Muscle layer of duodenum (tissue), 2 donors: ENCODE data around the gene OR8D2.

Source experiments
- H3K27ac ChIP-seq: one replicate; pipeline ENCODE4 v1.7.0; 2013; ENCODE audit warnings: mild to moderate bottlenecking, low read length
- H3K27me3 ChIP-seq: one replicate; pipeline ENCODE4 v1.7.0; 2013; ENCODE audit warnings: low read depth, mild to moderate bottlenecking, control low read depth, low read length
- H3K36me3 ChIP-seq, 2 donors: one replicate each; pipeline ENCODE4 v1.7.0; 2013; ENCODE audit warnings: low read length in 2 of 2, control low read depth in 1 of 2, mild to moderate bottlenecking in 1 of 2; ENCODE audit not compliant: insufficient read depth in 2 of 2, control insufficient read depth in 1 of 2
- H3K4me1 ChIP-seq, 2 donors: one replicate each; pipeline ENCODE4 v1.7.0; 2013; ENCODE audit warnings: low read length in 2 of 2, mild to moderate bottlenecking in 2 of 2, control low read depth in 1 of 2, moderate library complexity in 1 of 2; ENCODE audit not compliant: insufficient read depth in 2 of 2, control insufficient read depth in 1 of 2
- H3K4me3 ChIP-seq, 2 donors: one replicate each; pipeline ENCODE4 v1.7.0; 2013; ENCODE audit warnings: low read length in 2 of 2, low read depth in 1 of 2, mild to moderate bottlenecking in 1 of 2
- H3K9me3 ChIP-seq, 2 donors: one replicate each; pipeline ENCODE4 v1.7.0; 2013; ENCODE audit warnings: low read length in 2 of 2, control low read depth in 1 of 2, mild to moderate bottlenecking in 1 of 2; ENCODE audit not compliant: control insufficient read depth in 1 of 2
- donor health status: healthy.

Gene OR8D2

DNA sequence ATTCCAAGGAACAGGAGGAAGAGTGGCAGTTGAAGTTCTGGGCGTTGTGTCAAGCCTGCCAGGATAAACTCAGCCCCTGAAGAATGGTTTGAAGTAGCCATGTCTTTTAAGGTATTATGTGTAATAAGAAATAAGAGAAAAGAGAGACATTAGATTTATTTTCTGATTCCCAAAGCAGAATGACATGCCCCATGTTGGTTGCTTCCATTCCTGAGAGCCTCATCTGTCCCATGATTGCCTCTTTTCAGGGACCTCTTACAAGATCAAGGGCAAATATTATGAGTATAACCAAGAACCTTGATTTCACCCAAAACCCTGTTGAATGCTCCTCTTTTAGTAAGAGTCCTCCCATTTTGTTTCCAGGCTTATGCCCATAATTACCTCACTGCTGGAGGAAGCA is at the start of gene OR8D2:
Gene OR8D2, minus strand, starts transcription at position 101 of the 400 bp plus-strand sequence. Its CDS starts 0 bp downstream, at position 101.
- no peaks in the 10 kb centered on the region for H3K9me3 ChIP-seq
- H3K36me3 ChIP-seq: no peaks in the 10 kb centered on the region
- H3K27ac ChIP-seq: no peak within 1 kb of the TSS
- H3K4me3 ChIP-seq: no peak within 1 kb of the TSS
- H3K4me1 ChIP-seq: no peaks in the 10 kb centered on the region
- no peaks in the 10 kb centered on the region for H3K27me3 ChIP-seq

GRCh38 chr11:124359566-124359965 is 39.6 kb upstream of the OR8D2 start:
- H3K9me3 ChIP-seq: no peaks in the 10 kb centered on the region
- H3K27me3 ChIP-seq: no peaks in the 10 kb centered on the region
- H3K27ac ChIP-seq: no peak overlapping the region
- H3K4me3 ChIP-seq: no peak overlapping the region
- no peaks in the 10 kb centered on the region for H3K36me3 ChIP-seq
- no peaks in the 10 kb centered on the region for H3K4me1 ChIP-seq

DNA sequence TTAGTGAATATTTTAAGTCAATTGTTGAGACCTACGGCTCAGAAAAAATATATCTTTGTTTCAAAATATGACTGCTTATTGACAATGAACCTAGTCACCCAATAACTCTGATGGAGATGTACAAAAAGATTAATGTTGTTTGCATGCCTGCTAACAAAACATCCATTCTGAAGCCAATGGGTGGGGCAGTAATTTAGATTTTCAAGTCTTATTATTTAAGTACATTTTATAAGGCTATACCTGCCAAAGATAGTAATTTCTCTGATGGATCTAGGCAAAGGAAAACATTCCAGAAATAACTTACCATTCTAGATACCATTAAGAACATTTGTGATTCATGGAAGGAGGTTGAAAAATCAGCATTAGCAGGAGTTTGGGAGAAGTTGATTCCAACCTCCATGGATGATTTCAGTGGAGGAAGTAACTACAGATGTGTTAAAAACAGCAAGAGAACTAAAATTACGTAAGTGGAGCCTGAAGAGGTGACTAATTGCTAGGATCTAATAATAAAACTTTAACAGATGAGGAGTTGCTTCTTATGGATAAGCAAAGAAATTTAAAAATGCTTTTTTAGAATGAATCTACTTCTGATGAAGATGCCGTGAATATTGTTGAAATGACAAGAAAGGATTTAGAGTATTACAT is 26.4 kb upstream of the OR8D2 start:
- no peak overlapping the region for H3K4me3 ChIP-seq
- no peaks in the 10 kb centered on the region for H3K27me3 ChIP-seq
- H3K36me3 ChIP-seq: no peaks in the 10 kb centered on the region
- H3K4me1 ChIP-seq: no peaks in the 10 kb centered on the region
- H3K27ac ChIP-seq: no peak overlapping the region
- H3K9me3 ChIP-seq: peaks cover 0 to 11% of the 10 kb centered on the region in 2 donors

DNA sequence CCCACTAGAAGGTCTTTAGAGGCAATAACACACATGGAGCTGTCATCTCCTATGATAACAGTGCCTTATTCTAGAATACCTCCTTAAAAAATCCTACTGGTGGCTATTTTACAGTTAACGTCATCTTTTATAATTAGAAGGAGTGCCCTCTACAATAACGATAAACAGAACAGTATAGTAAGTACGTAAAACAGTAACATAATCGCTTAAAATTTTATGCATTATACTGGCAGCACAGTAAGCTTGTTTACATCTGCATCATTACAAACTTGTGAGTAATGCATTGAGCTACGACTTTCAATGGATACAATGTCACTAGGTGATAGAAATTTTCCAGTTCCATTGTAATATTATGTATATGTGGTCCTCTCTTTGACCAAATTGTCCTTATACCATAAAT is 24.3 kb upstream of the OR8D2 start:
- no peaks in the 10 kb centered on the region for H3K4me1 ChIP-seq
- H3K36me3 ChIP-seq: no peaks in the 10 kb centered on the region
- H3K27me3 ChIP-seq: no peaks in the 10 kb centered on the region
- no peak overlapping the region for H3K27ac ChIP-seq
- no peak overlapping the region for H3K4me3 ChIP-seq
- peaks cover 0 to 2% of the 10 kb centered on the region in 2 donors for H3K9me3 ChIP-seq

GRCh38 chr11:124340142-124340447 is 20.1 kb upstream of the OR8D2 start:
- no peak overlapping the region for H3K4me3 ChIP-seq
- H3K27me3 ChIP-seq: no peaks in the 10 kb centered on the region
- H3K4me1 ChIP-seq: no peaks in the 10 kb centered on the region
- H3K36me3 ChIP-seq: no peaks in the 10 kb centered on the region
- H3K27ac ChIP-seq: no peak overlapping the region
- H3K9me3 ChIP-seq: no peaks in the 10 kb centered on the region

DNA sequence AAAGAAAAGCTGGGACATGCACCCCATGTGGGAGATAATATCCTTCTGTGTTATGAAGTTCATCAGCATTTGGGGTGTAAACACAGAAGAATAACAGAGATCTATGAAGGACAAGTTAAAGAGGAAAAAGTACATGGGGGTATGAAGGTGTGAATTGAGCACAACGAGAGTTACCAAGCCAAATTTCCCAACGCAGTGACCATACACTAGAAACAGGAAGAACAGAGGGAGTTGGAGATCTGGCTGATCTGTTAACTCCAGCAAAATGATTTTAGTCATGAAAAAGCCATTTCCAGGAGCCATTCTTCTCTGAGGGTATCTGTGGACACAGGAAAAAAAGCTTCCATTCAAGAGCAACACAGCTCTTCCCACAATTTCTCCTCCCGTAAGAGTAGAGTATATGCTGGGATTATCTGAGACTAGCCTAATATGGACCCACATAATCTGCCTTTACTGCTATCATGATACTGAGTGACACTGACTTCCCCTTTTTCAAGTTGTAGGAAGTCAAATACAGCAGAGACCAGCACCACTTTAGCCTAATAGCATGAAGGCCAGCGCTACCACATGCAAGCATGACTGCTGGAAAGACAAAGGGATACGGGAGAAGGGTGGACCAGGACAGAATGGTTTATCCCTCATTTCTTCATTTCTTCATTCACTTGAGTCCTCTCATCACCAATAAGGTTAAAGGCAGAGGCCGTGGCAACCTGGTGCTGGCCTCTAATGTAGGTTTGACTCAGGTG is 19.6 kb upstream of the OR8D2 start:
- Histone ChIP-seq H3K27ac (no peak overlapping the region), H3K27me3 (no peaks in the 10 kb centered on the region), H3K9me3 (no peaks in the 10 kb centered on the region), H3K4me3 (no peak overlapping the region), H3K4me1 (no peaks in the 10 kb centered on the region), H3K36me3 (no peaks in the 10 kb centered on the region)

DNA sequence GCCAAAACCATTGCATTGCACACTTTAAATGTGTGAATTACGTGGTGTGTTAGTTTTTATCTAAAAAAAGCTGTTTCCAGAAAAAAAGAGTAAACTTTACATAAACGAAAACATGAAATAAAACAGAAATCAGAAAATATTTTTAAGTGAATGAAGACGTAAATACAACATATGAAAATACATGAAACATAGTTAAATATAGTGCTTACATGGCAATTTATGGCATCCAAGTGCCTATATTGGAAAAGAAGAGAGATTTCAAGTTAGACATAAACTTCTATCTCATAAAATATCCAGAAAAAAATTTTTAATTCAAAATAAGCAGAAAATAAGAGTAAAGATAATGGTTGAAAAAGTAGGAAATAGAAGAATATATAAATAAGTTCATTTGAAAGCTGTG is 11.9 kb upstream of the OR8D2 start:
- H3K4me3 ChIP-seq: no peak overlapping the region
- no peaks in the 10 kb centered on the region for H3K4me1 ChIP-seq

GRCh38 chr11:124329787-124330478 is 9.9 kb upstream of the OR8D2 start:
- no peak overlapping the region for H3K4me3 ChIP-seq
- no peak overlapping the region for H3K27ac ChIP-seq
- no peaks in the 10 kb centered on the region for H3K4me1 ChIP-seq
- no peaks in the 10 kb centered on the region for H3K9me3 ChIP-seq
- H3K27me3 ChIP-seq: no peaks in the 10 kb centered on the region
- no peaks in the 10 kb centered on the region for H3K36me3 ChIP-seq

More for the DNA sequence above, 11.9 kb upstream of the OR8D2 start:
- no peaks in the 10 kb centered on the region for H3K27me3 ChIP-seq
- H3K27ac ChIP-seq: no peak overlapping the region
- H3K9me3 ChIP-seq: no peaks in the 10 kb centered on the region
- H3K36me3 ChIP-seq: no peaks in the 10 kb centered on the region

DNA sequence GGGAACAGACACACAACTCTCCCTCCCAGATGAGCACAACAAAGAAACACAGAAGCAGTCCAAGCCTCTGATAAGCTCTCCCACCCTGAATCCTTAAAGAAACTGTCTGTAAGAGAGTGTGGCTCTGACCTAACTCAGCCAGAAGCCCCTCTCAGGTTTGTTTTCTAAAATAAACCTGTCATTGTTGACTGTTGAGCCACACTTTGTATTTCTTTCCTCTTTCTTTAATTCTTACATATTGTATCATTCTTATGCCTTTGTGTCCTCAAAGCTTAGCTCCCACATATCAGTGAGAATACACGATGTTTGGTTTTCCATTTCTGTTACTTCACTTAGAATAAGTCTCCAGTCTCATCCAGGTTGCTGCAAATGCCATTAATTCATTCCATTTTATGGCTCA is 7.8 kb upstream of the OR8D2 start:
- Histone ChIP-seq H3K4me1 (no peaks in the 10 kb centered on the region), H3K36me3 (no peaks in the 10 kb centered on the region), H3K27ac (no peak overlapping the region), H3K9me3 (no peaks in the 10 kb centered on the region), H3K27me3 (no peaks in the 10 kb centered on the region), H3K4me3 (no peak overlapping the region)

DNA sequence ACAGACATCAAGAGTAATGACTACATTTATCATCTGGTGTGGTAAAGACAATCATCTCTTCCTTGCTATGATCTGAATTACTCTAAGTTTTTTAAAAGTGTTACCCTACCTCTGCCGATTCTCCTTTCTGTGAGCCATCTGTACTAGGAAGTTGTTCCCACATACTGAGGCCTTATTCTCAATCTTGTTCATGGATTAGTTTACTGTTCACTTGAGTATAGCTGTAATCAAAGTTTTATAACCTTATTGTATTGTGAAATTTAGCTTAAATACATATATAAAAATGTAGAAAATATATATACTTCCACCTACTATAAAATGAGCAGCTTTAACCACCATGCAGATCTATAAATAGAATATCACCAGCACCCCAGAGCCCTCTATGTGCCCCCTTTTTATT is 2.4 kb upstream of the OR8D2 start:
- Histone ChIP-seq H3K36me3 (no peaks in the 10 kb centered on the region), H3K9me3 (no peaks in the 10 kb centered on the region), H3K4me1 (no peaks in the 10 kb centered on the region), H3K27me3 (no peaks in the 10 kb centered on the region), H3K4me3 (no peak overlapping the region), H3K27ac (no peak overlapping the region)

- Histone ChIP-seq H3K36me3 (no peaks in the 10 kb centered on the region), H3K4me3 (no peak overlapping the region), H3K27ac (no peak overlapping the region), H3K4me1 (no peaks in the 10 kb centered on the region), H3K9me3 (no peaks in the 10 kb centered on the region), H3K27me3 (no peaks in the 10 kb centered on the region)
Observed at GRCh38 chr11:124315052-124315451, 4.9 kb downstream of the OR8D2 start.
